ENCODE measurements around the gene PDE1A.

PDE1A gene

DNA sequence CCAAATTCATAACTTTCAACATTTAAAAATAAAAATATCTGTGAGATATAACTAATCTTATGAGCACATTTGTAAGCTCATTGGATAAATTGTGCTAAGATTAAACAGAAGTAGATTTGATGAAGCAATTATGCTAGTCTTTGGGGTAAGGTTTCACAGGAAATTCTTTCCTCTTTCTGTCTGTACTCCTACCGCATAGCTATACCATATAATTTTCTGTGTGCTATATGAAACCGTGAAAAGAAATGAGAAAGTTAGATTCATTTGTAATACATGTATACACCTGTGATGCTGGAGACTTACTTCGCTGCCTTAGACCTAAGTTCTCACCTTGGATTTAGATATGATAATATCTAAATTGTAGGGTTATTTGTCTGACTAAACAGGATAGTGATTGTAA, 256.5 kb downstream of the PDE1A start:
- Mint-ChIP-seq H3K4me3 (no peak overlapping the region), H3K27ac (no peak overlapping the region), H3K36me3 (no peaks in the 10 kb centered on the region), H3K4me1 (no peaks in the 10 kb centered on the region), H3K9me3 (no peaks in the 10 kb centered on the region), H3K27me3 (no peaks in the 10 kb centered on the region)
- no peak for ATAC-seq (ENCODE audit: low read depth)
- DNase-seq (ENCODE audit: low spot score in 2 of 2) = no peak

DNA sequence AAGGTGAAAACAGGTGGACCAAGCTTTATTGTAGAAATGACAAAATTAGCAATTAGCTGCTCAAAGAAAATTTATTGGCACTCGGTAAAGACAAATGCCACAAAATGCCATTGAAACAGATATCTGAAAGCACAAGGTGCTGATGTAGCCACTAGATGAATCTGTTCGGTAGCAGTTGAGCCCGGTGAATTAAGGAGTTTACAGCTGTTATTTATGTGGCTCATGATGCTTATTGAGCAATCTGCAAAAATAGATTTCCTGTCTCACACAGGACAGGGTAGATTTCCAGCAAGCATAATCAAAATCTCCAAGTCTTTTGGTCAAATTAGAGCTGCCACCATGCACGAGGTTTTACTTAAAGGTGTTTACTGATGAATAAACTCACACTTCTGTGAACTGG, 259.0 kb downstream of the PDE1A start:
- no peak for DNase-seq (ENCODE audit: low spot score in 2 of 2)
- Mint-ChIP-seq H3K36me3 (no peaks in the 10 kb centered on the region), H3K4me3 (no peak overlapping the region), H3K9me3 (no peaks in the 10 kb centered on the region), H3K27me3 (no peaks in the 10 kb centered on the region), H3K27ac (no peak overlapping the region), H3K4me1 (no peaks in the 10 kb centered on the region)
- ATAC-seq (ENCODE audit: low read depth) = no peak

DNA sequence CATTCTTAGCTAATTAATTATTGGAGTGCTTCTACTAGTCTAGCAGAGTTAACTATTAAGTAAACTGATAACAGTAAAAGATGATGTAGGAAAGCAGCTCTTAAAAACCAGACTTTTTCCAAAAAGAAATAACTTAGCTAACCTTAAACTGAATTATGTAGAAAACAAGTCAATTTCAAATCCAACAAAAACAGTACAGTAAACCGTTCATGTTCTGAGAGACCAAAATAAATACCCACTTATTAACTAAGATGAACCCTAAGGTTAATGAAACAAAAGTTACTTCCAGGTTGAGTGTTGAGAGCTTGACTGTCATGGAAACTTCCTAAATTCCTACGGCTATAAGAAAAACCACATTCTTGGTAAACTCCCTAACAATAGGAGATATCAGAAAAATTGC, 260.0 kb downstream of the PDE1A start:
- no peaks in the 10 kb centered on the region for H3K36me3 Mint-ChIP-seq
- H3K9me3 Mint-ChIP-seq = no peaks in the 10 kb centered on the region
- H3K4me1 Mint-ChIP-seq = no peaks in the 10 kb centered on the region
- H3K4me3 Mint-ChIP-seq = no peak overlapping the region
- no peaks in the 10 kb centered on the region for H3K27me3 Mint-ChIP-seq
- DNase-seq (ENCODE audit: low spot score in 2 of 2) = no peak
- no peak overlapping the region for H3K27ac Mint-ChIP-seq
- ATAC-seq (ENCODE audit: low read depth) = no peak

DNA sequence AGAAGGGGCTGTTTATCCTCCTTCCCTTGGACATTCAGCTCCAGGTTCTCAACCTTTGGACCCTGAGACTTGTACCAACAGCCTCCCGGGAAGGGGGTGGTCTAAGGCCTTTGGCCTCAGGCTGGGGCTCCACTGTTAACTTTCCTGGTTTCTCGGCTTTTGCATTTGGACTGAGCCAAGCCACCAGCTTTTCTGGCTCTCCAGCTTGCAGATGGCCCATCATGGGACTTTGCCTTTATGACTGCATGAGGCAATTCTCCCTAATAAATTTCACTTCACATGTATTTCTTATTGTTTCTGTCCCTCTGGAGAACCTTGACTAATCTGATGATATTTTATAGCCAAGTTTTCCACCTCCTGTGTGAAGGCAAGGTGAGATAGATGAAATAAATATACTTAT, 260.4 kb downstream of the PDE1A start:
- Mint-ChIP-seq H3K4me1 (no peaks in the 10 kb centered on the region), H3K4me3 (no peak overlapping the region), H3K36me3 (no peaks in the 10 kb centered on the region), H3K9me3 (no peaks in the 10 kb centered on the region), H3K27ac (no peak overlapping the region), H3K27me3 (no peaks in the 10 kb centered on the region)
- ATAC-seq (ENCODE audit: low read depth) (no peak), DNase-seq (ENCODE audit: low spot score in 2 of 2) (no peak)

DNA sequence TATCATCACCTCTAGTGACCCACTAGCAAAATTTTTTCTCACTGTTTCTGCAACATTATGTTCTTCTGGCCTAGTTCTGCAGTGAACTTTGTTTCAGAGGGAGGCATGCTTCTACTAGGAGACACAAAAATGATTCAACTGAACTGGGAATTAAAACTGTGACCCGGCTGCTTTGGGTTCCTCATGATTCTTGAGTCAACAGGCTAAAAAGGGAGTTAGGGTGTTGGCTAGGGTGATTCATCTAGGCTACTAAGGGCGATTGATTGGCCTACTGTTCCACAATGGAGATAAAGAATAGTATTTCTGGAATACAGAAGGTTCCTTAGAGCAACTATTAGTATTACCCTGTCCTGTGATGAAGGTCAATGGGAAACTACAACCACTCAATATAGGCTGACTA, 261.6 kb downstream of the PDE1A start:
- H3K27me3 Mint-ChIP-seq = no peaks in the 10 kb centered on the region
- no peaks in the 10 kb centered on the region for H3K36me3 Mint-ChIP-seq
- H3K9me3 Mint-ChIP-seq = no peaks in the 10 kb centered on the region
- no peak for ATAC-seq (ENCODE audit: low read depth)
- H3K4me3 Mint-ChIP-seq = no peak overlapping the region
- H3K4me1 Mint-ChIP-seq = no peaks in the 10 kb centered on the region
- DNase-seq (ENCODE audit: low spot score in 2 of 2) = no peak
- H3K27ac Mint-ChIP-seq = no peak overlapping the region

DNA sequence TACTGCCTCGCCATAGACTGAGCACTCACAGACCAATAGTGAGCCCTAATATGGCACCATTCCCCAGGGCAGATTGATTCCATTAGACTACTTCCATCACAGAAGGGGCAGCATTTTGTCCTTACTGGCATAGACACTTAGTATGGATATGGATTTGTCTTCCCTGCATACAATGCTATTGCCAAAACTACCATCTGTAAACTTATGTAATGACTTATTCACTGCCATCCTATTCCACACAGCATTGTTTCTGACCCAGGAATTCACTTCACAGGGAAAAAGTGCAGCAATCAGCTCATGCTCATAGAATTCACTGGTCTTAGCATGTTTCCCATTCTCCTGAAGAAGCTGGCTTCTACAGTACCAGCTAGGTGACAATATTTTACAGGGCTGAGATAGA, 262.1 kb downstream of the PDE1A start:
- Mint-ChIP-seq H3K27ac (no peak overlapping the region), H3K4me1 (no peaks in the 10 kb centered on the region), H3K4me3 (no peak overlapping the region), H3K36me3 (no peaks in the 10 kb centered on the region), H3K27me3 (no peaks in the 10 kb centered on the region), H3K9me3 (no peaks in the 10 kb centered on the region)
- ATAC-seq (ENCODE audit: low read depth) (no peak), DNase-seq (ENCODE audit: low spot score in 2 of 2) (no peak)

DNA sequence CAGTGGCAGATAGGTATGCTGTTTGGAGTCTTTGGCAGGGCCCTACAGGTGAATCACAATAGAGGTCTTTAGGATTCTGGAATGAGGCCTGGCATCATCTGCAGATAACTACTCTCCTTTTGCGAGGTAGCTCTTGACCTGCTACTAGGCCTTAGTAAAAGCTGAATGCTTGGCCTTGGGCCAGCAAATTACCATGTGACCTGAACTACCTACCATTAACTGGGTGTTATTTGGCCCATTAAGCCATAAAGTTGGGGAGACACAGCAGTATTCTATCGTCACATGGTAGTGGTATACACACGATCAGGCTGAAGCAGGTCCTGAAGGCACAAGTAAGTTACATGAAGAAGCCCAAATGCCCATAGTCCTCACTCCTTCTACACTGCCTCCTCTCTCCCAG, 263.0 kb downstream of the PDE1A start:
- Mint-ChIP-seq H3K9me3 (no peaks in the 10 kb centered on the region), H3K27ac (no peak overlapping the region), H3K27me3 (no peaks in the 10 kb centered on the region), H3K4me3 (no peak overlapping the region), H3K36me3 (no peaks in the 10 kb centered on the region), H3K4me1 (no peaks in the 10 kb centered on the region)
- ATAC-seq (ENCODE audit: low read depth) (no peak), DNase-seq (ENCODE audit: low spot score in 2 of 2) (no peak)

DNA sequence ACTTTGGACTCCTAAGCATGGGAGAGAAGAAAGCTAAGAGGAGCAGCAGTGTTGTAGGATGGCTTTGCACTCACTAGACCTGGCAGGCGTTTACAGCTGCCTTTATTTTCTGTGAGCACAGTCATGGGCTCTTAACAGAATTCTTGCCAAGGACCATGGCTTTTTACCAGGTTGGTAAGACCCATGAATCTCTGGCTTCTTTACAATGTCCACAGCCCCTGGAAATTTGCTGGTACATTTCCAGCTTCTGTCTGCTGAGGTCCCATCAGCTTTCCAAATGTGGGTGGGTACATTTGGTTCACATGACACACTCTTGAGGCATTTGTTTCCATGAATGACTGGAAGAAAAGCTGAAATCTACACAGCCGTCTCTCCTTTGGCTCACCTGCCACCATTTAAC, 278.5 kb downstream of the PDE1A start:
- no peaks in the 10 kb centered on the region for H3K9me3 Mint-ChIP-seq

DNA sequence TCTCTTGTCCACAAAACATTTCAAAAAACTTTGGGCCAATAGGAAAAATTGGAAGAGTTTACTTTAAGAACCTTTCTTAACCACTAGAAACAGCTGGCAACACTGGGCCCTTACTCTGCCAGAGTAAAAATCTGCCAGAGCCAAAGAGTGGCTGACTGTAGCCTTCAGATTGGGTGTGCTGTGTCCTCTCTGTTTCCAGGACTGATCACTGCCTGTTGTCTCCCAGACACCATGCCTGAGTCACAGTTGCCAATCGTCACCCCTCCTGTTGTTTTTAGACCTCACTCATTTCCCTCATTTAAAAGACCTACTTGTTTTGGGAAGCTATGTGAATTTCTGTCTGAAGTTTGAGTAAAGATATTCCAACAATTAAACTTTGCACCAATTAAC, 282.1 kb downstream of the PDE1A start:
- DNase-seq (ENCODE audit: low spot score in 2 of 2) (no peak), ATAC-seq (ENCODE audit: low read depth) (no peak)
- H3K36me3 Mint-ChIP-seq = no peaks in the 10 kb centered on the region
- no peaks in the 10 kb centered on the region for H3K4me1 Mint-ChIP-seq
- no peak overlapping the region for H3K27ac Mint-ChIP-seq
- no peaks in the 10 kb centered on the region for H3K27me3 Mint-ChIP-seq
- no peak overlapping the region for H3K4me3 Mint-ChIP-seq
- no peaks in the 10 kb centered on the region for H3K9me3 Mint-ChIP-seq

More for the DNA sequence above, 278.5 kb downstream of the PDE1A start:
- Mint-ChIP-seq H3K27me3 (no peaks in the 10 kb centered on the region), H3K36me3 (no peaks in the 10 kb centered on the region), H3K27ac (no peak overlapping the region), H3K4me3 (no peak overlapping the region), H3K4me1 (no peaks in the 10 kb centered on the region)
- no peak for DNase-seq (ENCODE audit: low spot score in 2 of 2)
- no peak for ATAC-seq (ENCODE audit: low read depth)

DNA sequence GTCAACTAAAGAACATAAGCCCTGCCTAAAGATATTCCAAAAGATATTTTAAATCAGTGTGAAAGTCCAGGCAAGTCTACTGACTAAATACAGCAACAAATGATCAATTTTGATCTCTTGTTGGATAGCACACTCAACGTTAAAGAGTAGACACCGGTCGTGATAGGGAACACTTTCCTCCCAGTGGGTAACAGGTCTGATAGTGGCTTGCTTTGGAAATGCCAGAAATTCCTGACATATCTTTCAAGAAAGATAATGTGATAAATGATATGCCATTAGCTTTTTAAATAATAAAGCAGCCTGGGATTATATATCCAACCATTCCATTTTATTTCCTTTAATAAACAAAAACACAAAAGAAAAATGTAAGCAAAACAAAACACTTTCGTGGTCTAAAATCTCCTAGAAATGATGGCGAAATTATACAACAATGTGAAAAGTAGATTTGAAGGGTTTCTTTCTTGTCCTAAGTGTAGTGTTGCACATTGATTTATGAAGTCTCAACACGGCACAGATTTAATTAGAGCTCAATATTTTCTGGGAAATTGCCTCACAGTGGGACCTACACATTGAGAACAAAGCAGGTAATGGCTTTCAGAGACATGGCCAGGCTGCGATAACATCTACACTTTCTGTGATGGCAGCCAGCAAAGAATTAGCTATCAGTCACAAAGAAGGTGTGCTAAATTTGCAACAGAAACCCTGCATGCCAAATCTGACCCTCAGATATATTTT, 282.6 kb downstream of the PDE1A start:
- Mint-ChIP-seq H3K27me3 (no peaks in the 10 kb centered on the region), H3K27ac (no peak overlapping the region), H3K9me3 (no peaks in the 10 kb centered on the region)

DNA sequence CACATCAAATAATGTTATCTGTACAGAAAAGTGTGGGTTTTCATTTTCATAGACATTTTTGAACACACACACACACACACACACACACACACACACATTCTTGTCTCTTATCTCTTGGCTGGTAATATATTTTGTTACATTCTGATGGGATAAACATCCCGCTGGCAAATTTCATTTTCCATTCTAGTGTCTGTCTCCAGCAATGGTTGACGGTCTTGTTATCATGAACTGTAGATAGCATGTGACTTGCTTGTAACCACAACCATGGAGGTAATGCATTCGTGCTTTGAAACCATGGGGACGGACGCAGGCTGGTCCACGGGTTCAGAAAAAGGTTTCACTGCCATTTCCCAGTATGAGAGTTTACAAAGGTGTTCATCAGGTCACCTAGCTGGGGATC, 284.8 kb downstream of the PDE1A start:
- H3K4me1 Mint-ChIP-seq = no peaks in the 10 kb centered on the region
- peaks cover 2% of the 10 kb centered on the region for H3K27me3 Mint-ChIP-seq
- DNase-seq (ENCODE audit: low spot score in 2 of 2) (no peak), ATAC-seq (ENCODE audit: low read depth) (no peak)
- H3K9me3 Mint-ChIP-seq = no peaks in the 10 kb centered on the region
- no peak overlapping the region for H3K4me3 Mint-ChIP-seq
- H3K27ac Mint-ChIP-seq = no peak overlapping the region
- no peaks in the 10 kb centered on the region for H3K36me3 Mint-ChIP-seq

More for the DNA sequence above, 282.6 kb downstream of the PDE1A start:
- DNase-seq (ENCODE audit: low spot score in 2 of 2) = no peak
- ATAC-seq (ENCODE audit: low read depth) = no peak
- no peaks in the 10 kb centered on the region for H3K4me1 Mint-ChIP-seq
- no peaks in the 10 kb centered on the region for H3K36me3 Mint-ChIP-seq
- H3K4me3 Mint-ChIP-seq = no peak overlapping the region

DNA sequence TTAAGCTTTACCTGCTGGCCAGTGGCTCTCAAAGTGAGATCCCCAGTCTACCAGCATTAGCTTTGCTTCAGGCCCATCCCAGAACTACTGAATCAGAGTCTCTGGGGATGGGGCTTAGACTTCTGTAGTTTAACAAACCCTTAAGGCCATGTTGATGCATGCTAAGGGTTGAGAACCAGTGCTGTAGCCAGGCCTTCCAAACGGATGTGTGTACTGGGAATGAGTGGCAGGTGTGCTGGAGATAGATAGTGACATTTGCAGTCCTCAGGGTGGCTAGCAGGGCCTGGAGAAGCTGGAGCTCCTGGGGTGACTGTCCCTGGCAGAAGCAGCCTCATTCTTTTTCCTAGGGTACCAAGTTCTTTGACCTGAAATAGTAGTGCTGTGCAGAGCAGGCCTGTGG, 292.6 kb downstream of the PDE1A start:
- ATAC-seq (ENCODE audit: low read depth) (no peak), DNase-seq (ENCODE audit: low spot score in 2 of 2) (no peak)
- H3K27ac Mint-ChIP-seq = no peak overlapping the region
- H3K27me3 Mint-ChIP-seq = peaks cover 2% of the 10 kb centered on the region
- H3K9me3 Mint-ChIP-seq = no peaks in the 10 kb centered on the region
- no peaks in the 10 kb centered on the region for H3K4me1 Mint-ChIP-seq
- H3K4me3 Mint-ChIP-seq = no peak overlapping the region
- H3K36me3 Mint-ChIP-seq = no peaks in the 10 kb centered on the region

DNA sequence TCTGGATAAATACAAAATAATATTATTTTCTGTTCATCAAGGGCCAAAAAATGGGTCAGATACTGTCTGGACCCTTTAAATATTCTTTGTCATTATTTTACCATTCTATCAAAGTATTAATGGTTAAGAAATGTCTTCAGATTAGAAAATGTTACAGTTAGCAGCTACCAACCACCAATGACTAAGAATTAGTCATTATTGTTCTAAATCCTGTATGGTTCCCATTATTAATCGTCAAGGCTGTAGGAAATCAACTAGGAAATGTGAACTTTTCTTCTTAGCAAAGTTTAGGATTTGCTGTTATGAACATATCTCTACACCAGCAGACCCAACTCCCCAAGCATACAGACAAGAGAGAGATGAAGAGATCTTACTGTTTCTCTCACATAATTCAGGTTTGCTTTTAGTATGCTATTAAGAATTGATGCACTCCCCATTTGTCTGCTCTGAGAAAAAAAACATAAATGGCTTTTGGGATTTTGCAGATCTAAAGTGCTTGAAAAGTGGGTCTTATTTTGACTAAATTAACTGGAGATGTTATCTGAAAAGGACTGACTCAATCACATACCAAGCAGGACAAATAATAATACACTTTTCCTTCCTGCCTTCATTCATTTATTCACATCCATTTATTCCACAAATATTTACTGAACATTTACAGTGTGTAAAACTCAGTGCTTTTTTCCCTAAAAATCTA, 293.5 kb downstream of the PDE1A start:
- DNase-seq (ENCODE audit: low spot score in 2 of 2) (no peak), ATAC-seq (ENCODE audit: low read depth) (no peak)
- Mint-ChIP-seq H3K27me3 (peaks cover 2% of the 10 kb centered on the region), H3K27ac (no peak overlapping the region), H3K9me3 (no peaks in the 10 kb centered on the region), H3K4me1 (no peaks in the 10 kb centered on the region), H3K36me3 (no peaks in the 10 kb centered on the region), H3K4me3 (no peak overlapping the region)

DNA sequence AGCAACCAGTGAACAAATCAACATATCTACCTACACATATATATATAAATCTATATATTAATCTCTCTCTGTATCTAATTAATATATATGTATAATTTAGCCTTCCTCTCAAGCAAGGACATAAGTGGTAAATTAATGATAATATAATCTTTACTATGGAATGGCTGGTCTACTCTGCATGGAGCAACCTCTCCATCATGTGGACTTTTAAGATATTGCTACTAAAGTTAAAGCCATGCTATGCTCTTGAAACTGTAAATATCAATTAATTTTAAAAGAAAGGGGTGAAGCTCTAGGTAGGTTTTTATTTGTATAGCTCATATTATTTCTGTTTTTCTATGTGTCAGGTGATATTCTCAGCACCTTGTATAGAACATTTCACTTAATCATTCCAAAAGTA, 294.2 kb downstream of the PDE1A start:
- H3K9me3 Mint-ChIP-seq = no peaks in the 10 kb centered on the region
- DNase-seq (ENCODE audit: low spot score in 2 of 2) = no peak
- H3K27ac Mint-ChIP-seq = no peak overlapping the region
- no peak overlapping the region for H3K4me3 Mint-ChIP-seq
- no peaks in the 10 kb centered on the region for H3K36me3 Mint-ChIP-seq
- H3K27me3 Mint-ChIP-seq = peaks cover 1% of the 10 kb centered on the region
- H3K4me1 Mint-ChIP-seq = no peaks in the 10 kb centered on the region
- no peak for ATAC-seq (ENCODE audit: low read depth)
